ENCODE data around the gene PTEN.

GRCh38 chr10:87882555-87883294 lies 19.3 kb downstream of the PTEN start:
- TF ChIP-seq CTCF (IDR thresholded peaks at IDR 0.05; ENCODE audit: low read length): no peak
- TF ChIP-seq EZH2 (IDR thresholded peaks at IDR 0.05; ENCODE audit: borderline replicate concordance, low read length): no peak

Measured in OCI-LY1 (cell line).